Testis (tissue), 2 donors: ENCODE data around the gene ELOVL2.

ENCODE experiments used
- CTCF ChIP-seq, 3 experiments: fragments of 450-650 bp in 2 of 3; fragments of 200-600 bp in 1 of 3; sonication (generic) in 1 of 3; IDR thresholded peaks; one replicate each; pipeline ENCODE4 v1.5.1; 2016 to 2019; ENCODE audit warnings: antibody characterized with exemption in 3 of 3, mild to moderate bottlenecking in 2 of 3, moderate library complexity in 1 of 3
- POLR2A ChIP-seq: fragments of 450-650 bp; IDR thresholded peaks from one replicate; pipeline ENCODE4 v1.6.1; 2017; ENCODE audit warnings: antibody characterized with exemption, mild to moderate bottlenecking, moderate library complexity

GRCh38 chr6:10954590-10955010 lies 89.5 kb downstream of the ELOVL2 start:
- TF ChIP-seq POLR2A (no peak), CTCF (IDR thresholded peaks at IDR 0.05) (peak; percentile 68 to 77 (median 72))
